Hepatocyte (in vitro differentiated cells): ENCODE results near the gene ZNF512. TPM values are rescaled to one million over a fixed set of nuclear protein-coding genes. Genes with fewer than 3 reads are reported as not detected.

ENCODE experiments used
- DNase-seq: peaks from one replicate; pipeline ENCODE4 v3.0.0-alpha.2; 2016; ENCODE audit warnings: low spot score
- H2AFZ ChIP-seq: fragments of 200-600 bp; sonication (generic); 2 replicates; pipeline ENCODE4 v1.6.0; 2016; ENCODE audit warnings: antibody characterized with exemption, mild to moderate bottlenecking
- H3K27ac ChIP-seq: fragments of 200-600 bp; sonication (generic); 2 replicates; pipeline ENCODE4 v1.5.1; 2016; ENCODE audit warnings: mild to moderate bottlenecking
- H3K27me3 ChIP-seq: fragments of 200-600 bp; sonication (generic); 2 replicates; pipeline ENCODE4 v1.6.1; 2016
- H3K36me3 ChIP-seq: fragments of 200-600 bp; sonication (generic); replicated peaks from 2 replicates; pipeline ENCODE4 v1.5.1; 2016; ENCODE audit warnings: low read depth; ENCODE audit not compliant: insufficient read depth
- H3K4me1 ChIP-seq: fragments of 200-600 bp; sonication (generic); 2 replicates; pipeline ENCODE4 v1.5.1; 2016; ENCODE audit warnings: mild to moderate bottlenecking, moderate library complexity; ENCODE audit not compliant: insufficient read depth
- H3K4me2 ChIP-seq: fragments of 200-600 bp; sonication (generic); 2 replicates; pipeline ENCODE4 v1.6.0; 2016
- H3K4me3 ChIP-seq: fragments of 200-600 bp; sonication (generic); 2 replicates; pipeline ENCODE4 v1.5.1; 2016; ENCODE audit warnings: mild to moderate bottlenecking
- H3K79me2 ChIP-seq: fragments of 200-600 bp; sonication (generic); 2 replicates; pipeline ENCODE4 v1.6.0; 2017; ENCODE audit warnings: mild to moderate bottlenecking
- H3K9me2 ChIP-seq: fragments of 200-600 bp; sonication (generic); replicated peaks from 2 replicates; pipeline ENCODE4 v1.6.0; 2017; ENCODE audit warnings: mild to moderate bottlenecking; ENCODE audit not compliant: insufficient read depth
- H3K9me3 ChIP-seq: fragments of 200-600 bp; sonication (generic); 2 replicates; pipeline ENCODE4 v1.5.1; 2016; ENCODE audit warnings: low read depth, mild to moderate bottlenecking
- H4K20me1 ChIP-seq: fragments of 200-600 bp; sonication (generic); 2 replicates; pipeline ENCODE4 v1.6.0; 2016; ENCODE audit warnings: mild to moderate bottlenecking; ENCODE audit not compliant: insufficient read depth, poor library complexity, severe bottlenecking
- EZH2 ChIP-seq: fragments of 200-600 bp; sonication (generic); IDR thresholded peaks from 2 replicates; pipeline ENCODE4 v1.6.1; 2016; ENCODE audit warnings: antibody characterized with exemption, mild to moderate bottlenecking, borderline replicate concordance
- EZH2phosphoT487 ChIP-seq: fragments of 200-600 bp; sonication (generic); IDR thresholded peaks from one replicate; pipeline ENCODE4 v1.6.1; 2018; ENCODE audit warnings: antibody characterized with exemption, mild to moderate bottlenecking, low read depth, moderate library complexity; ENCODE audit not compliant: unreplicated experiment, severe bottlenecking
- WGBS: methylation state at CpG from one replicate; pipeline ENCODE4 v1.1.6; 2016; ENCODE audit warnings: low lambda C conversion rate; ENCODE audit errors: missing lambda C conversion rate; 5-methylcytosine and 5-hydroxymethylcytosine counted together
- polyA plus RNA-seq: library from polyadenylated mRNA; unstranded; fragments of >200 nt; fragmentation: Nextera tagmentation; extraction: Ambion mirVana; gene quantifications from 2 replicates; pipeline ENCODE4 v1.2.1, GENCODE V29; 2016
- total RNA-seq: library from RNA; depleted of rRNA; stranded (reverse); fragments of >200 nt; gene quantifications from 2 replicates; pipeline ENCODE4 v1.2.3, GENCODE V29; 2014
- TF ChIP-seq, protein P1 (sequence below): fragments of 200-600 bp; sonication (generic); IDR thresholded peaks from 2 replicates; pipeline ENCODE4 v1.5.1; 2016; ENCODE audit warnings: antibody characterized with exemption, mild to moderate bottlenecking; ENCODE audit not compliant: poor library complexity

The ZNF512 gene
- total and polyA plus RNA-seq, 2 experiments from 2014 or later: 19.9 to 27.7 TPM

DNA sequence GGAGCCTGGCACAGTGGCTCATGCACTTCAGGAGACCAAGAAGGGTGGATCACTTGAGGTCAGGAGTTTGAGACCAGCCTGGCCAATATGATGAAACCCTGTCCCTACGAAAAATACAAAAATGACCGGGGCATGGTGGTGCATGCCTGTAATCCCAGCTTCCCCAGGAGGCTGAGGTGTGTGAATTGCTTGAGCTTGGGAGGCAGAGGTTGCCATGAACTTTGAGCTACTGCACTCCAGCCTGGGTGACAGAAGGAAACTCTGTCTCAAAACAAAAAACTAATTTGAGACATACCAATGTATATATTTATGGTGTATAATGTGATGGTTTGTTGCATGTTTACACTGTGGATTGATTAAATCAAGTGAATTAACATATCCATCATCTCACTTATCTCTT is 21.8 kb upstream of the ZNF512 start:
- H2AFZ ChIP-seq: no peak overlapping the region
- H3K4me3 ChIP-seq: no peak overlapping the region
- peaks cover 14% of the 10 kb centered on the region for H3K27me3 ChIP-seq
- no peak overlapping the region for H3K4me2 ChIP-seq
- H3K27ac ChIP-seq: no peak overlapping the region
- TF ChIP-seq, protein P1, sequence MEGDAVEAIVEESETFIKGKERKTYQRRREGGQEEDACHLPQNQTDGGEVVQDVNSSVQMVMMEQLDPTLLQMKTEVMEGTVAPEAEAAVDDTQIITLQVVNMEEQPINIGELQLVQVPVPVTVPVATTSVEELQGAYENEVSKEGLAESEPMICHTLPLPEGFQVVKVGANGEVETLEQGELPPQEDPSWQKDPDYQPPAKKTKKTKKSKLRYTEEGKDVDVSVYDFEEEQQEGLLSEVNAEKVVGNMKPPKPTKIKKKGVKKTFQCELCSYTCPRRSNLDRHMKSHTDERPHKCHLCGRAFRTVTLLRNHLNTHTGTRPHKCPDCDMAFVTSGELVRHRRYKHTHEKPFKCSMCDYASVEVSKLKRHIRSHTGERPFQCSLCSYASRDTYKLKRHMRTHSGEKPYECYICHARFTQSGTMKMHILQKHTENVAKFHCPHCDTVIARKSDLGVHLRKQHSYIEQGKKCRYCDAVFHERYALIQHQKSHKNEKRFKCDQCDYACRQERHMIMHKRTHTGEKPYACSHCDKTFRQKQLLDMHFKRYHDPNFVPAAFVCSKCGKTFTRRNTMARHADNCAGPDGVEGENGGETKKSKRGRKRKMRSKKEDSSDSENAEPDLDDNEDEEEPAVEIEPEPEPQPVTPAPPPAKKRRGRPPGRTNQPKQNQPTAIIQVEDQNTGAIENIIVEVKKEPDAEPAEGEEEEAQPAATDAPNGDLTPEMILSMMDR: no peak
- no peak for TF ChIP-seq EZH2phosphoT487
- TF ChIP-seq EZH2: no peak
- H3K4me1 ChIP-seq: no peaks in the 10 kb centered on the region
- no peaks in the 10 kb centered on the region for H3K9me3 ChIP-seq
- no peaks in the 10 kb centered on the region for H3K9me2 ChIP-seq
- 86% methylated on average over 2 of the region's 2 CpGs for WGBS
- no peaks in the 10 kb centered on the region for H4K20me1 ChIP-seq
- no peaks in the 10 kb centered on the region for H3K36me3 ChIP-seq
- no peak for DNase-seq
- H3K79me2 ChIP-seq: no peaks in the 10 kb centered on the region

DNA sequence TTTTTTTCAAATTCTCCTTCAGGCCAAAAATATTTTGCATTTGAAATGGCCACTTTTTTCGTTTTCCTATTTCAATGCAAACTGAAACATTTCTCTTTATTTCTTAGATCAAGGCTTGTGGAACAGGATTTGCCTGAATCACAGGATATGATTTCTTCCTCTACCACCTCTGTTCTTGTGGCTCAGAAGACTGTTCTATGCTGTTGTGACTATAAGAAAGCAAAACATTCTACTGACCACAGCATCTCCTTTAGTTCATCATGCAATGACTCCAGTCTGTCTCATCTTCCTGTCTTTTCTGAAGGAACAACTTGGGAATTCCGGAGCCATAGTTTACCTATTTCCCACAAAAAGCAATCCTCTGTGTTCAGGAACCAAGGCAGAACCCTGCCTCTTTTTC is 16.2 kb upstream of the ZNF512 start:
- H3K27me3 ChIP-seq: peaks cover 18% of the 10 kb centered on the region
- no peaks in the 10 kb centered on the region for H3K9me3 ChIP-seq
- H3K4me3 ChIP-seq: no peak overlapping the region
- TF ChIP-seq, protein P1: no peak
- TF ChIP-seq EZH2 (no peak), EZH2phosphoT487 (no peak)
- H2AFZ ChIP-seq: no peak overlapping the region
- H3K4me2 ChIP-seq: no peak overlapping the region
- no peaks in the 10 kb centered on the region for H4K20me1 ChIP-seq
- H3K9me2 ChIP-seq: no peaks in the 10 kb centered on the region
- 61% methylated on average over 2 of the region's 2 CpGs for WGBS
- no peaks in the 10 kb centered on the region for H3K4me1 ChIP-seq
- H3K27ac ChIP-seq: no peak overlapping the region
- no peak for DNase-seq
- no peaks in the 10 kb centered on the region for H3K79me2 ChIP-seq
- H3K36me3 ChIP-seq: no peaks in the 10 kb centered on the region

DNA sequence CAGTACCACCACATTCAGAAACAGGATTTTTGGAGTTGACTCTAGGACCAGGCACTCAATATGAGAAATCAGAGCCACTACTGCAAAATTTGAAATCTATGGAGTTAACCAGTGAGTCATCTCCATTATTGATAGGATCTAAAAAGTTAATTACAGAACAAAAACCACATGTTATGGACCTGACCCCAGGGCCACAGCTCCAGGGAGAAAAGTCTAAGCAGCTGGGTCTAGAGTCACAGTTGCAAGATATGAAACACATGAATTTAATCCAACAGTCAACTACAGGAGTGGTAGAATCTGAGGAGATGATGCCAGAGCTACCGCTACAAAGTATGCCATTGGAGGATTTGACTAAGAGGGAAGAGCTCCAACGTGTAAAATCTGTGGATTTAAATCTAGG is 13.4 kb upstream of the ZNF512 start:
- H3K4me1 ChIP-seq: no peaks in the 10 kb centered on the region
- DNase-seq: no peak
- H2AFZ ChIP-seq: no peak overlapping the region
- no peaks in the 10 kb centered on the region for H3K36me3 ChIP-seq
- H3K9me2 ChIP-seq: no peaks in the 10 kb centered on the region
- 73% methylated on average over 2 of the region's 2 CpGs for WGBS
- peaks cover 18% of the 10 kb centered on the region for H3K27me3 ChIP-seq
- no peak overlapping the region for H3K4me3 ChIP-seq
- TF ChIP-seq EZH2phosphoT487 (no peak), EZH2 (no peak)
- TF ChIP-seq, protein P1: no peak
- no peaks in the 10 kb centered on the region for H3K79me2 ChIP-seq
- H3K4me2 ChIP-seq: no peak overlapping the region
- H3K27ac ChIP-seq: no peak overlapping the region
- H4K20me1 ChIP-seq: no peaks in the 10 kb centered on the region
- H3K9me3 ChIP-seq: no peaks in the 10 kb centered on the region

DNA sequence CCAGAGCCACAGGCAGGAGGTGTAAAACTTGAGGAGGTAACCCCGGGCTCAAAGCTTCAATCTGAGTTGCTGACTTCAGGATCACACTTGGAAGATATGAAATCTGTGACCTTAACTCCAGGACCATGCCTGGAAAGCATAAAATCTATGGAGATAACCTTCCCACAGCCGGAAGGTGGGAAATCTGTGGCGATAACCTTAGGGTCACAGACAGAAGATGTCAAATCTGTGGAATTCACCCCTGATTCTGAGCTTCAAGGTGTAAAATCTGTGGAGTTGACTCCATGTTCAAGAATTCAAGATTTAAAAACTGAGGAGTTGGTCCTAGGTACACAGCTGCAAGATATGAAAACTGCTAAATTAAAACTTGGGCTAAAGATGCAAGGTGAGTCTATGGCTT is 11.6 kb upstream of the ZNF512 start:
- Histone ChIP-seq H3K27me3 (peaks cover 2% of the 10 kb centered on the region), H3K4me3 (no peak overlapping the region), H3K27ac (no peak overlapping the region), H2AFZ (no peak overlapping the region), H3K4me2 (no peak overlapping the region), H3K9me3 (peaks cover 4% of the 10 kb centered on the region), H3K36me3 (no peaks in the 10 kb centered on the region), H3K9me2 (no peaks in the 10 kb centered on the region), H3K79me2 (no peaks in the 10 kb centered on the region), H4K20me1 (no peaks in the 10 kb centered on the region), H3K4me1 (no peaks in the 10 kb centered on the region)
- no peak for TF ChIP-seq EZH2phosphoT487
- 53% methylated on average over 3 of the region's 3 CpGs for WGBS
- DNase-seq: no peak
